HepG2 (cell line): ENCODE results near the gene PBX1. TPM values are rescaled to one million over a fixed set of nuclear protein-coding genes. Genes with fewer than 3 reads are reported as not detected.

ENCODE experiments used
- ATAC-seq: fragments of 200-7000 bp; cut with Tn5 transposase; 3 replicates; pipeline ENCODE4 v1.9.1; 2020; ENCODE audit warnings: mild to moderate bottlenecking, moderate library complexity
- BruUV-seq: library from RNA; stranded (reverse); fragments of 400-500 nt; replicated peaks from 2 replicates; lab custom pipeline; 2021; lab: Mats Ljungman, UMichigan
- CTCF ChIA-PET: fragments of 300-600 bp; formaldehyde crosslinking; extraction: SDS; loops from one replicate; lab custom pipeline; 2021; ENCODE audit warnings: low total read pairs, inconsistent platforms, low intra/inter-chr PET ratio; lab: Yijun Ruan, JAX
- POLR2A ChIA-PET: fragments of 350-600 bp; sonication (Branson Sonifier 250); formaldehyde crosslinking; loops from one replicate; lab custom pipeline; 2020; ENCODE audit warnings: antibody characterized with exemption, inconsistent platforms; lab: Yijun Ruan, JAX
- DNase-seq: peaks from one replicate; pipeline ENCODE4 v3.0.0-alpha.2; 2015; ENCODE audit warnings: low spot score
- FAIRE-seq: peaks from 3 replicates; lab custom pipeline; 2011; peaks lifted over from hg19 to GRCh38; lab: Jason Lieb, UNC
- H2AFZ ChIP-seq: one replicate; pipeline ENCODE4 v1.6.1; 2011; ENCODE audit warnings: low read length, inconsistent platforms
- H3K27ac ChIP-seq: fragments of 300-600 bp; 3 replicates; pipeline ENCODE4 v1.8.0; 2011; ENCODE audit warnings: mixed run types, mild to moderate bottlenecking, mixed read lengths, low read length, inconsistent platforms; ENCODE audit not compliant: insufficient read depth; ENCODE audit errors: extremely low read length
- H3K27me3 ChIP-seq, 2 experiments: fragments of 200-600 bp in 1 of 2; 2 replicates in 1 of 2; 3 replicates in 1 of 2; pipeline versions ENCODE4 v1.6.0 to v1.8.0; 2011; ENCODE audit warnings: low read length in 2 of 2, mild to moderate bottlenecking in 2 of 2, moderate library complexity in 2 of 2, inconsistent platforms in 1 of 2; ENCODE audit not compliant: insufficient read depth in 2 of 2, control insufficient read depth in 1 of 2
- H3K36me3 ChIP-seq, 2 experiments: fragments of 200-600 bp in 1 of 2; replicated peaks in 1 of 2; 2 replicates in 1 of 2; 3 replicates in 1 of 2; pipeline versions ENCODE4 v1.5.1 to v1.8.0; 2011; ENCODE audit warnings: low read length in 2 of 2, inconsistent platforms in 1 of 2; ENCODE audit not compliant: insufficient read depth in 2 of 2, control insufficient read depth in 1 of 2
- H3K4me1 ChIP-seq: 2 replicates; pipeline ENCODE4 v1.5.1; 2012; ENCODE audit warnings: low read length, inconsistent platforms; ENCODE audit not compliant: insufficient read depth
- H3K4me2 ChIP-seq: 2 replicates; pipeline ENCODE4 v1.6.0; 2011; ENCODE audit warnings: low read depth, low read length, inconsistent platforms
- H3K4me3 ChIP-seq, 3 experiments: fragments of 200-600 bp in 1 of 3; sonication (generic), shearing (Covaris generic) in 1 of 3; replicated peaks in 1 of 3; 2 replicates each; pipeline ENCODE4 v1.5.1; 2011 to 2016; ENCODE audit warnings: low read length in 3 of 3, inconsistent platforms in 2 of 3, low read depth in 2 of 3, mild to moderate bottlenecking in 2 of 3, control low read depth in 1 of 3, mixed read lengths in 1 of 3; ENCODE audit not compliant: insufficient read depth in 1 of 3
- H3K79me2 ChIP-seq: one replicate; pipeline ENCODE4 v1.6.1; 2011; ENCODE audit warnings: low read length, inconsistent platforms; ENCODE audit not compliant: insufficient read depth
- H3K9ac ChIP-seq: 2 replicates; pipeline ENCODE4 v1.6.0; 2011; ENCODE audit warnings: mild to moderate bottlenecking, low read depth, low read length, inconsistent platforms; ENCODE audit not compliant: insufficient read depth
- H3K9me3 ChIP-seq: 2 replicates; pipeline ENCODE4 v1.5.1; 2012; ENCODE audit warnings: mild to moderate bottlenecking, low read length
- H4K20me1 ChIP-seq: 2 replicates; pipeline ENCODE4 v1.6.0; 2011; ENCODE audit warnings: inconsistent platforms, mild to moderate bottlenecking, low read length, moderate library complexity; ENCODE audit not compliant: insufficient read depth
- BATF2 ChIP-seq: sonication (generic); formaldehyde crosslinking; IDR thresholded peaks from 2 replicates; pipeline ENCODE4 v1.8.0; 2022; ENCODE audit warnings: mild to moderate bottlenecking, missing genetic modification reagents, moderate library complexity
- FOXK1 ChIP-seq: sonication (generic); formaldehyde crosslinking; IDR thresholded peaks from 2 replicates; pipeline ENCODE4 v1.4.0; 2020; ENCODE audit warnings: low read depth, missing genetic modification reagents, borderline replicate concordance
- MIER3 ChIP-seq: IDR thresholded peaks from 2 replicates; pipeline ENCODE4 v1.6.1; 2016; ENCODE audit warnings: missing compliant biosample characterization, borderline replicate concordance
- PAXIP1 ChIP-seq: sonication (generic); formaldehyde crosslinking; conservative IDR thresholded peaks from 2 replicates; pipeline ENCODE4 v1.4.0; 2020; ENCODE audit warnings: mild to moderate bottlenecking, missing genetic modification reagents, moderate library complexity
- PHF21A ChIP-seq: sonication (generic); formaldehyde crosslinking; IDR thresholded peaks from 2 replicates; pipeline ENCODE4 v1.5.0; 2020; ENCODE audit warnings: mild to moderate bottlenecking, missing genetic modification reagents
- PLSCR1 ChIP-seq: sonication (generic); formaldehyde crosslinking; IDR thresholded peaks from 2 replicates; pipeline ENCODE4 v1.5.0; 2020; ENCODE audit warnings: missing genetic modification reagents, mild to moderate bottlenecking, borderline replicate concordance
- SAP130 ChIP-seq: IDR thresholded peaks from 2 replicates; pipeline ENCODE4 v1.6.1; 2016; ENCODE audit warnings: low read depth
- ZNF101 ChIP-seq: sonication (generic); formaldehyde crosslinking; IDR thresholded peaks from 2 replicates; pipeline ENCODE4 v1.4.0; 2020; ENCODE audit warnings: mild to moderate bottlenecking, low read depth, missing genetic modification reagents, borderline replicate concordance
- ZNF33B ChIP-seq: sonication (generic); formaldehyde crosslinking; IDR thresholded peaks from 2 replicates; pipeline ENCODE4 v1.5.1; 2020; ENCODE audit warnings: mild to moderate bottlenecking, missing genetic modification reagents
- ZNF350 ChIP-seq: sonication (generic); formaldehyde crosslinking; IDR thresholded peaks from 2 replicates; pipeline ENCODE4 v1.4.0; 2020; ENCODE audit warnings: mild to moderate bottlenecking, low read depth, missing genetic modification reagents, borderline replicate concordance
- ZNF558 ChIP-seq: sonication (generic); formaldehyde crosslinking; IDR thresholded peaks from 2 replicates; pipeline ENCODE4 v1.9.0; 2022; ENCODE audit warnings: mild to moderate bottlenecking, missing genetic modification reagents, borderline replicate concordance
- ZNF879 ChIP-seq: sonication (generic); formaldehyde crosslinking; IDR thresholded peaks from 2 replicates; pipeline ENCODE4 v1.8.1; 2023; ENCODE audit warnings: missing genetic modification reagents
- WGBS: methylation state at CpG from one replicate; pipeline ENCODE4 v1.1.6; 2017; ENCODE audit warnings: low lambda C conversion rate; 5-methylcytosine and 5-hydroxymethylcytosine counted together
- in situ Hi-C: cut with HindIII; loops from 2 replicates; pipeline ENCODE4 v1.10.0; 2017; ENCODE audit warnings: low pct_unique_long_range_greater_than_20kb; ENCODE audit not compliant: extremely low pct_ligation_motif_present
- intact Hi-C: fragments of 100-400 bp; cut with micrococcal nuclease; formaldehyde crosslinking; loops from one replicate; pipeline ENCODE4 v1.10.0; 2022; ENCODE audit not compliant: unreplicated experiment
- polyA plus RNA-seq, 8 experiments: library from polyadenylated mRNA; depleted of rRNA in 3 of 8; stranded (reverse) in 7 of 8; unstranded in 1 of 8; fragments of >200 nt; fragmentation: Illumina TruSeq in 4 of 8; extraction: Trizol in 4 of 8; gene quantifications; 2 replicates each; pipeline versions ENCODE4 v1.2.1 to v1.2.3, GENCODE V29; 2011 to 2016; ENCODE audit warnings: low read depth in 4 of 8, missing spikeins in 1 of 8, mixed read lengths in 1 of 8; ENCODE audit not compliant: insufficient read depth in 1 of 8
- total RNA-seq, 5 experiments: library from RNA; depleted of rRNA; stranded (reverse); fragments of >200 nt; fragmentation: Illumina TruSeq; extraction: Trizol; gene quantifications; 2 replicates each; pipeline ENCODE4 v1.2.3, GENCODE V29; 2016; ENCODE audit warnings: low read depth in 1 of 5

The PBX1 gene
- total and polyA plus RNA-seq, 2 of the 13 experiments (the other 11 are each of a cell fraction or from before 2014, with no cell fraction given), result 0.24 TPM; not detected in 1

- Histone ChIP-seq H3K79me2 (no peaks in the 10 kb centered on the region), H3K4me1 (no peaks in the 10 kb centered on the region), H3K27me3 (no peaks in the 10 kb centered on the region), H3K4me3 (no peak overlapping the region), H3K9ac (no peak overlapping the region), H3K9me3 (no peaks in the 10 kb centered on the region), H3K27ac (no peak overlapping the region), H3K36me3 (no peaks in the 10 kb centered on the region), H3K4me2 (no peak overlapping the region), H4K20me1 (no peaks in the 10 kb centered on the region), H2AFZ (no peak overlapping the region)
- POLR2A ChIA-PET, result no interaction called here
- DNase-seq (no peak), ATAC-seq (no peak), FAIRE-seq (no peak)
- WGBS, result 19% methylated on average over 1 of the region's 1 CpG
- no TSS peak for BruUV-seq
- in situ Hi-C loops, result no loop called here
- no peak for TF ChIP-seq ZNF101
- no peak for TF ChIP-seq MIER3 (CRISPR knock-in tag)
- TF ChIP-seq ZNF879 (CRISPR knock-in tag), result no peak
- no peak for TF ChIP-seq SAP130 (CRISPR knock-in tag)
- no peak for TF ChIP-seq BATF2
- no peak for TF ChIP-seq PHF21A (CRISPR knock-in tag)
- TF ChIP-seq ZNF33B (CRISPR knock-in tag), result no peak
- no peak for TF ChIP-seq PAXIP1 (CRISPR knock-in tag)
- TF ChIP-seq ZNF350, result no peak
- no peak for TF ChIP-seq ZNF558 (CRISPR knock-in tag)
- no peak for TF ChIP-seq PLSCR1
- no peak for TF ChIP-seq FOXK1
- CTCF ChIA-PET, result no interaction called here
- intact Hi-C loops, result no loop called here
Observed at GRCh38 chr1:164703960-164704411, 145.0 kb downstream of the PBX1 start.
